Activated CD8-positive, alpha-beta memory T cell treated with anti-CD3 and anti-CD28 coated beads for 24 hours (primary cell): Measurements from ENCODE around the gene C1QL1.

Experiments used
- DNase-seq: peaks from one replicate; pipeline ENCODE4 v3.0.0-alpha.2; 2020

Gene C1QL1

GRCh38 chr17:44928136-44928535, 40.0 kb downstream of the C1QL1 start:
- DNase-seq = no peak

- DNase-seq = no peak
Measured at GRCh38 chr17:44927696-44928095, 40.4 kb downstream of the C1QL1 start.

GRCh38 chr17:44926821-44927525, 41.1 kb downstream of the C1QL1 start:
- DNase-seq = no peak

- no peak for DNase-seq
Measured at GRCh38 chr17:44925731-44926697, 42.1 kb downstream of the C1QL1 start.

GRCh38 chr17:44924107-44924544, 44.0 kb downstream of the C1QL1 start:
- DNase-seq = no peak

GRCh38 chr17:44922746-44923470, 45.2 kb downstream of the C1QL1 start:
- DNase-seq = no peak

GRCh38 chr17:44922136-44922535, 46.0 kb downstream of the C1QL1 start:
- no peak for DNase-seq

- no peak for DNase-seq
Measured at GRCh38 chr17:44921122-44921882, 46.8 kb downstream of the C1QL1 start.

GRCh38 chr17:44920565-44920940, 47.5 kb downstream of the C1QL1 start:
- no peak for DNase-seq

- DNase-seq = peak; percentile 74
Measured at GRCh38 chr17:44919885-44920564, 48.1 kb downstream of the C1QL1 start.

GRCh38 chr17:44919411-44919810, 48.7 kb downstream of the C1QL1 start:
- no peak for DNase-seq

GRCh38 chr17:44918006-44918405, 50.1 kb downstream of the C1QL1 start:
- no peak for DNase-seq

GRCh38 chr17:44917456-44917855, 50.6 kb downstream of the C1QL1 start:
- no peak for DNase-seq

- no peak for DNase-seq
Measured at GRCh38 chr17:44916781-44917241, 51.3 kb downstream of the C1QL1 start.

GRCh38 chr17:44915862-44916780, 52.0 kb downstream of the C1QL1 start:
- no peak for DNase-seq

GRCh38 chr17:44915321-44915726, 52.8 kb downstream of the C1QL1 start, which contains the start of gene GFAP:
TSS of gene GFAP (minus strand) at chr17:44915500. CDS start at chr17:44915486, 14 bp downstream.
- DNase-seq = no peak

- DNase-seq = no peak
Measured at GRCh38 chr17:44914698-44915271, 53.3 kb downstream of the C1QL1 start.

- no peak for DNase-seq
Measured at GRCh38 chr17:44914148-44914547, 54.0 kb downstream of the C1QL1 start.

- DNase-seq = no peak
Measured at GRCh38 chr17:44913676-44914075, 54.4 kb downstream of the C1QL1 start.
